Ovary (tissue), 9 donors: ENCODE results near the gene SLC45A3. TPM values are rescaled to one million over a fixed set of nuclear protein-coding genes. Genes with fewer than 3 reads are reported as not detected.

Source experiments
- DNase-seq, 5 donors: peaks; one replicate each; pipeline ENCODE4 v3.0.0-alpha.2; 2019 to 2020
- H3K27ac ChIP-seq, 2 donors: fragments of 200-600 bp; one replicate each; pipeline versions ENCODE4 v1.5.1 to v1.8.0; 2019 to 2022
- H3K27me3 ChIP-seq: fragments of 200-600 bp; one replicate; pipeline ENCODE4 v1.8.0; 2022
- H3K36me3 ChIP-seq: fragments of 200-600 bp; sonication (generic); one replicate; pipeline ENCODE4 v1.5.1; 2019
- H3K4me1 ChIP-seq: one replicate; pipeline ENCODE4 v1.8.1; 2013; ENCODE audit warnings: mild to moderate bottlenecking, moderate library complexity; ENCODE audit not compliant: insufficient read depth
- H3K4me3 ChIP-seq: fragments of 200-600 bp; sonication (generic); one replicate; pipeline ENCODE4 v1.5.1; 2017
- H3K9me3 ChIP-seq, 2 donors: fragments of 200-600 bp in 1 of 2; sonication (generic) in 1 of 2; one replicate each; pipeline versions ENCODE4 v1.5.1 to v1.8.1; 2013 to 2019; ENCODE audit warnings: mild to moderate bottlenecking in 1 of 2, moderate library complexity in 1 of 2
- EP300 ChIP-seq: sonication (generic); formaldehyde crosslinking; IDR thresholded peaks from one replicate; pipeline ENCODE4 v1.6.1; 2017; ENCODE audit warnings: antibody characterized with exemption
- POLR2A ChIP-seq: fragments of 450-650 bp; IDR thresholded peaks from one replicate; pipeline ENCODE4 v1.6.1; 2017; ENCODE audit warnings: antibody characterized with exemption, mild to moderate bottlenecking, moderate library complexity
- WGBS, 3 donors: extraction: QIAGEN DNeasy Blood & Tissue Kit in 1 of 3; methylation state at CpG; one replicate each; pipeline versions ENCODE4 v1.1.5 to v1.1.7; 2013 to 2017; 5-methylcytosine and 5-hydroxymethylcytosine counted together
- intact Hi-C, 4 donors: fragments of 100-400 bp; cut with DNase I; formaldehyde crosslinking; loops; one replicate each; pipeline versions ENCODE4 v1.11.0 to v1.15.1; 2022 to 2023
- polyA plus RNA-seq, 2 donors: library from polyadenylated mRNA; stranded (reverse); fragments of 200-250 nt in 1 of 2; fragments of 350-450 nt in 1 of 2; fragmentation: Illumina TruSeq in 1 of 2; extraction: RNeasy Lipid Tissue Mini Kit (QIAGEN cat#74804) in 1 of 2; gene quantifications; one replicate each; pipeline ENCODE4 v1.2.3, GENCODE V29; 2013 to 2014
- total RNA-seq, 7 donors: library from RNA; depleted of rRNA in 2 of 7; stranded (reverse); fragments of >200 nt in 2 of 7; fragmentation: NEBNext Ultra II Directional in 3 of 7; extraction: Animal tissue kit (Norgen Biotek cat#: 25700) in 3 of 7; gene quantifications; one replicate each; pipeline versions ENCODE4 v1.1.0 to v1.2.4, GENCODE V29; 2016 to 2023
- TF ChIP-seq, protein P1 (sequence below), 3 donors: fragments of 450-650 bp in 2 of 3; fragments of 200-600 bp in 1 of 3; IDR thresholded peaks; one replicate each; pipeline versions ENCODE4 v1.5.1 to v1.8.0; 2016 to 2022; ENCODE audit warnings: antibody characterized with exemption in 3 of 3, mild to moderate bottlenecking in 1 of 3
- donor health status: DM: no; HTN: no; CAD: no; lungs with moderate emphysema.
- donor health status: DM: no; HTN: no; CAD: no.
- donor health status: Bipolar disorder and iron deficiency.
- donor health status: DM: yes; HTN: yes; CAD: no.
- donor health status: DM: no; HTN: no; CAD: no.
- donor health status: DM: yes; HTN: yes; CAD: no.

The SLC45A3 gene
- total and polyA plus RNA-seq, 9 donors = 1.5 to 9.5 (median 5.1) TPM

DNA sequence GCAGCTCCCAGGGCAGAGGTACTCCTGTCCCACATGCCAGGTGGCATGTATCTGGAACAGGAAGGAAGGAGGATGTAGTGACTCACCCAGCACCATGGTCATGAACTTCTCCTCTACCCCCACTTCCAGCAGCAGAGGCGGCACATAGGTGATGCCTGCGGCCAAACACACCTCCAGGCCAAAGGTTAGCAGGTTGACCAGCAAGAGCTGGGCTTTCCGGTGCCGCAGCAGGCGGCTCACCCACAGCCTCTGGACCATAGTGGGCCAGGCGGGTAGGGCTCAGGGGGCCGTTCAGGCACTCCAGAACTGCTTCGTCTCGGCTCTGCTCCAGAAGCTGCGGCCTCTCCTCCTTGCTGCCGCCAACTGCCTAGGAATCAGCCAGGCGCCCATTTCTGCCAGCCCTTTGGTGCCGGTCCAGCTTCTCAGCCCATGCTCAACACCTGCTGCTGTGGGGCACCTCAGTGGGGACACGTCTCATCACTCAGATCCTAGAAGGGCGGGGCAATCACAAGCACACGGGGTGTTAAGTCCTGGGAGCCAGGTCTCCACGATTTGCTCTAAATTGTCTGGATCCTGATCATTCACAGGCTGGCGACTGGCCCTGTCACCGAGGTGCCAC lies 15.8 kb downstream of the SLC45A3 start:
- intact Hi-C loops = loop anchor here (5.0 to 10.0 kb wide), 4 partner anchors 48 to 313 kb away; no protein-coding TSS in a partner anchor

DNA sequence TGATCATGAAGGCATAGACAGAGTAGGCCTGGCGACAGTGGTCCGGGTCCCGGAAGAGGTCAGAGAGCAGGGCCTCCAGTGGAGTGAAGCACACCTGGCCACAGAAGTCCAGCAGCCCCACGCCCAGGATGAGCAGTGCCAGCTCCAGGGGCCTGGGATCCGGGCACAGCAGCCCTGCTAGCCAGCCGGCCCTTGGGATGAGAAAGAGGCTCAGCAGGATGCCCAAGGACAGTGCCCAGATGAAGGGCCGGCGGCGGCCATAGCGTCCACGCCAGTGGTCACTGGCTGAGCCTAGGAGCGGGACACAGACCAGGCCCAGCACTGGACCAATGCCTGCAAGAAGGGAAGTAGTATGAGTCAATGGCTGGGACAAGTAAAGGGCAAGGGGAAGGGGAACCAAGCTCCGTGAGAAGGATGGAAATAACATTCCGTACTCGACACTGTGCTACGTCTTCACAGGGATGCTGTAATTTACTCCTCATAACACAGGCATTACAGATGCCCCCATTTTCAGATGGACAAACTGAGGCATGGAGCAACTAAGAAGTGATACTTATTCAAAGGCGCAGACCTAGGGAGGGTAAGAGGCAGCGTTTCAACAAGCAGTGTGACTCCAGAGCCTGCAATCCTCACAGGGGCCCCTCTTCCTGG lies 16.9 kb downstream of the SLC45A3 start:
- 91 to 93% (median 92%) methylated on average over 18 of the region's 18 CpGs for WGBS, 3 donors

More for the DNA sequence above, 15.8 kb downstream of the SLC45A3 start:
- WGBS, 3 donors = 82 to 87% (median 83%) methylated on average over 19 of the region's 19 CpGs
- H3K4me1 ChIP-seq = peaks cover under 1% of the 10 kb centered on the region
- no peak overlapping the region for H3K4me3 ChIP-seq
- DNase-seq = no peak
- H3K27me3 ChIP-seq = no peaks in the 10 kb centered on the region
- H3K9me3 ChIP-seq = no peaks in the 10 kb centered on the region
- H3K36me3 ChIP-seq = no peaks in the 10 kb centered on the region
- no peak overlapping the region for H3K27ac ChIP-seq
- TF ChIP-seq POLR2A = no peak
- no peak for TF ChIP-seq EP300
- TF ChIP-seq, protein P1, sequence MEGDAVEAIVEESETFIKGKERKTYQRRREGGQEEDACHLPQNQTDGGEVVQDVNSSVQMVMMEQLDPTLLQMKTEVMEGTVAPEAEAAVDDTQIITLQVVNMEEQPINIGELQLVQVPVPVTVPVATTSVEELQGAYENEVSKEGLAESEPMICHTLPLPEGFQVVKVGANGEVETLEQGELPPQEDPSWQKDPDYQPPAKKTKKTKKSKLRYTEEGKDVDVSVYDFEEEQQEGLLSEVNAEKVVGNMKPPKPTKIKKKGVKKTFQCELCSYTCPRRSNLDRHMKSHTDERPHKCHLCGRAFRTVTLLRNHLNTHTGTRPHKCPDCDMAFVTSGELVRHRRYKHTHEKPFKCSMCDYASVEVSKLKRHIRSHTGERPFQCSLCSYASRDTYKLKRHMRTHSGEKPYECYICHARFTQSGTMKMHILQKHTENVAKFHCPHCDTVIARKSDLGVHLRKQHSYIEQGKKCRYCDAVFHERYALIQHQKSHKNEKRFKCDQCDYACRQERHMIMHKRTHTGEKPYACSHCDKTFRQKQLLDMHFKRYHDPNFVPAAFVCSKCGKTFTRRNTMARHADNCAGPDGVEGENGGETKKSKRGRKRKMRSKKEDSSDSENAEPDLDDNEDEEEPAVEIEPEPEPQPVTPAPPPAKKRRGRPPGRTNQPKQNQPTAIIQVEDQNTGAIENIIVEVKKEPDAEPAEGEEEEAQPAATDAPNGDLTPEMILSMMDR (IDR thresholded peaks at IDR 0.05) = no peak

DNA sequence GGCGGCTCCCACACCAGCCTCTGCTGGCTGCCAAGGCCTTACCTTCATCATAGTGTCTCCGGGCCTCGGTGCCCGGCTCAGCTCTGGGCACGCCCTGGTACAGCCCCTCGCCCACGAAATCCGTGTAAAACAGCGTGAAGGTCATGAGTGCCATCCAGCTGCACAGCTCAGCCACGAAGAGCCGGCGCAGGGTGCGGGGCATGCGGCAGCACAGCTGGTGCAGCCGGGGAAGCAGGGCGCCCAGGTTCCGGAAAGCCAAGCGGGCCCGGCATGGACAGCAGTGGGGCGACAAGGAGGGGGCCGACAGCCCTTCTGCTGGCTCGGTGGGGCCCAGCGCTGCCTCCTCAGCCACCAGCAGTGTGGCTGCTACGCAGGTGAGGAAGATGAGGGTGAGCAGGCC lies 17.5 kb downstream of the SLC45A3 start:
- Histone ChIP-seq H3K27me3 (no peaks in the 10 kb centered on the region), H3K9me3 (no peaks in the 10 kb centered on the region), H3K4me3 (no peak overlapping the region), H3K27ac (no peak overlapping the region), H3K36me3 (no peaks in the 10 kb centered on the region), H3K4me1 (peaks cover 3% of the 10 kb centered on the region)
- WGBS, 3 donors = 89 to 91% (median 90%) methylated on average over 24 of the region's 24 CpGs
- intact Hi-C loops = loop anchor here (5.0 to 10.0 kb wide), 4 partner anchors 50 to 315 kb away; no protein-coding TSS in a partner anchor
- no peak for TF ChIP-seq POLR2A
- no peak for TF ChIP-seq EP300
- TF ChIP-seq, protein P1 (IDR thresholded peaks at IDR 0.05) = no peak
- DNase-seq = no peak

More for the DNA sequence above, 16.9 kb downstream of the SLC45A3 start:
- Histone ChIP-seq H3K4me1 (peaks cover 3% of the 10 kb centered on the region), H3K4me3 (no peak overlapping the region), H3K27me3 (no peaks in the 10 kb centered on the region), H3K9me3 (no peaks in the 10 kb centered on the region), H3K27ac (no peak overlapping the region), H3K36me3 (no peaks in the 10 kb centered on the region)
- no peak for TF ChIP-seq POLR2A
- TF ChIP-seq, protein P1 (IDR thresholded peaks at IDR 0.05) = no peak
- no peak for TF ChIP-seq EP300
- intact Hi-C loops = loop anchor here (5.0 to 10.0 kb wide), 4 partner anchors 49 to 314 kb away; no protein-coding TSS in a partner anchor
- DNase-seq = no peak

DNA sequence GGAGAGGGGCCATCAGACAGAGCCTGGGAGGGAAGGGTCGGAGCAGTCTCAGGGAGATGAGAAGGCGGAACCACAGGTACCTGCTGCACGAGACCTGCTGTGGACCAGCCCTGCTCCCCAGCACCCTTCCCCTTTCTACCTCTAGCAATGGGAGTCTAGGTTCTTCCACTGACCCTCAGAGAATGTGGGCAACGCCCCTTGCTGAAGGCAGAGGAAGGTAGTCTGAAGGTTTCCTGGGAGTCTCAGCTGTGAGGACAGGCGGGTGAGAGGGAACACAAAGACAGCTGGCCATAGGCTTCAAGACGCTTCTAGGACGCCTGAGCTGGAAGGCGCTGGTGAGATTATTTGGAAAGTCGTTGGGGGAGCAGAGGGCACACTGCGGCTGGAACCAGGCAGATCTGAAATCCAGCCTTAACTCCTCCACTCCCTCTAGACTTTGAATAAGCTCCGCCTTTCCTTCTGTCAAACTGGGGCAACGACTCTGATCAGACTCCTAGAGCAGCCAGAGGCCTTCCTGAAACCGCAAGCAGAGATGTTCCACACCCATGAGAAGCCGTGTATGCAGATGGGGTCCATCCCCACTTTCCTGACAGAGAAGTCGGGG lies 18.1 kb downstream of the SLC45A3 start:
- 74 to 81% (median 81%) methylated on average over 15 of the region's 15 CpGs for WGBS, 3 donors
- intact Hi-C loops = loop anchor here (5.0 to 10.0 kb wide), 4 partner anchors 50 to 315 kb away; no protein-coding TSS in a partner anchor
- H3K27me3 ChIP-seq = no peaks in the 10 kb centered on the region
- no peak overlapping the region for H3K4me3 ChIP-seq
- H3K27ac ChIP-seq = no peak overlapping the region
- H3K4me1 ChIP-seq = peaks cover 3% of the 10 kb centered on the region
- no peak for DNase-seq
- H3K9me3 ChIP-seq = no peaks in the 10 kb centered on the region
- H3K36me3 ChIP-seq = no peaks in the 10 kb centered on the region
- TF ChIP-seq EP300 (no peak), POLR2A (no peak)
- TF ChIP-seq, protein P1 (IDR thresholded peaks at IDR 0.05) = no peak
